Measurements from ENCODE around the gene PIGP. TPM values are rescaled to one million over a fixed set of nuclear protein-coding genes. Genes with fewer than 3 reads are reported as not detected.

PIGP gene
- total and polyA plus RNA-seq, 2 of the 13 experiments (the other 11 are each of a cell fraction or from before 2014, with no cell fraction given), result 14.8 to 33.4 TPM

- TF ChIP-seq ONECUT2 (CRISPR knock-in tag; IDR thresholded peaks at IDR 0.05) (peak; percentile 63), AGO2 (optimal IDR thresholded peaks at IDR 0.05; ENCODE audit: low read depth, low read length) (no peak), FOXC1 (CRISPR knock-in tag; IDR thresholded peaks at IDR 0.05; ENCODE audit: borderline replicate concordance) (no peak), ZKSCAN1 (IDR thresholded peaks at IDR 0.05; ENCODE audit: low read length) (no peak), RBM39 (IDR thresholded peaks at IDR 0.05; ENCODE audit: low read depth, low read length, poor library complexity, severe bottlenecking) (no peak), ISL2 (CRISPR knock-in tag; IDR thresholded peaks at IDR 0.05) (peak; percentile 82), RARA (CRISPR knock-in tag; IDR thresholded peaks at IDR 0.05) (peak; percentile 73), SAP130 (CRISPR knock-in tag; IDR thresholded peaks at IDR 0.05; ENCODE audit: low read depth) (peak; percentile 87), HINFP (CRISPR knock-in tag; IDR thresholded peaks at IDR 0.05; ENCODE audit: low read depth) (no peak), THAP11 (CRISPR knock-in tag; IDR thresholded peaks at IDR 0.05) (peak; percentile 39; the same call in 1 of the 2 replicates), NFIB (CRISPR knock-in tag; IDR thresholded peaks at IDR 0.05; ENCODE audit: borderline replicate concordance) (no peak), ZNF318 (CRISPR knock-in tag; IDR thresholded peaks at IDR 0.05) (no peak), ZNF264 (CRISPR knock-in tag; IDR thresholded peaks at IDR 0.05) (peak; percentile 75; the same call in 1 of the 2 replicates), JUNB (CRISPR knock-in tag; IDR thresholded peaks at IDR 0.05; ENCODE audit: borderline replicate concordance) (peak; percentile 19; the same call in 1 of the 2 replicates), ZNF24 (IDR thresholded peaks at IDR 0.05) (no peak)
- TF ChIP-seq, protein P1, sequence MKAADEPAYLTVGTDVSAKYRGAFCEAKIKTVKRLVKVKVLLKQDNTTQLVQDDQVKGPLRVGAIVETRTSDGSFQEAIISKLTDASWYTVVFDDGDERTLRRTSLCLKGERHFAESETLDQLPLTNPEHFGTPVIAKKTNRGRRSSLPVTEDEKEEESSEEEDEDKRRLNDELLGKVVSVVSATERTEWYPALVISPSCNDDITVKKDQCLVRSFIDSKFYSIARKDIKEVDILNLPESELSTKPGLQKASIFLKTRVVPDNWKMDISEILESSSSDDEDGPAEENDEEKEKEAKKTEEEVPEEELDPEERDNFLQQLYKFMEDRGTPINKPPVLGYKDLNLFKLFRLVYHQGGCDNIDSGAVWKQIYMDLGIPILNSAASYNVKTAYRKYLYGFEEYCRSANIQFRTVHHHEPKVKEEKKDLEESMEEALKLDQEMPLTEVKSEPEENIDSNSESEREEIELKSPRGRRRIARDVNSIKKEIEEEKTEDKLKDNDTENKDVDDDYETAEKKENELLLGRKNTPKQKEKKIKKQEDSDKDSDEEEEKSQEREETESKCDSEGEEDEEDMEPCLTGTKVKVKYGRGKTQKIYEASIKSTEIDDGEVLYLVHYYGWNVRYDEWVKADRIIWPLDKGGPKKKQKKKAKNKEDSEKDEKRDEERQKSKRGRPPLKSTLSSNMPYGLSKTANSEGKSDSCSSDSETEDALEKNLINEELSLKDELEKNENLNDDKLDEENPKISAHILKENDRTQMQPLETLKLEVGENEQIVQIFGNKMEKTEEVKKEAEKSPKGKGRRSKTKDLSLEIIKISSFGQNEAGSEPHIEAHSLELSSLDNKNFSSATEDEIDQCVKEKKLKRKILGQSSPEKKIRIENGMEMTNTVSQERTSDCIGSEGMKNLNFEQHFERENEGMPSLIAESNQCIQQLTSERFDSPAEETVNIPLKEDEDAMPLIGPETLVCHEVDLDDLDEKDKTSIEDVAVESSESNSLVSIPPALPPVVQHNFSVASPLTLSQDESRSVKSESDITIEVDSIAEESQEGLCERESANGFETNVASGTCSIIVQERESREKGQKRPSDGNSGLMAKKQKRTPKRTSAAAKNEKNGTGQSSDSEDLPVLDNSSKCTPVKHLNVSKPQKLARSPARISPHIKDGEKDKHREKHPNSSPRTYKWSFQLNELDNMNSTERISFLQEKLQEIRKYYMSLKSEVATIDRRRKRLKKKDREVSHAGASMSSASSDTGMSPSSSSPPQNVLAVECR (CRISPR knock-in tag; IDR thresholded peaks at IDR 0.05; ENCODE audit: borderline replicate concordance), result peak; percentile 46; the same call in 1 of the 2 replicates
These were observed 10.1 kb upstream of the PIGP start (continued) for GRCh38 chr21:37082856-37083528.
